ENCODE results near the gene SNUPN. TPM values are rescaled to one million over a fixed set of nuclear protein-coding genes. Genes with fewer than 3 reads are reported as not detected.
A peak's percentile ranks its signal among the peaks of the same experiment; 100 is the strongest.

SNUPN gene
- total and polyA plus RNA-seq, 8 donors = 23.6 to 34.5 (median 26.0) TPM

GRCh38 chr15:75647370-75648155, 22.0 kb upstream of the SNUPN start, which contains the start of gene SNX33:
SNX33 (plus strand) TSS chr15:75647912; CDS start chr15:75649103, 1,191 bp downstream.
- H3K4me1 ChIP-seq = peaks cover 45 to 50% of the 10 kb centered on the region in 2 donors
- TF ChIP-seq CTCF (IDR thresholded peaks at IDR 0.05) = peak in 1 of 2 donors; percentile 35
- intact Hi-C loops (cut with DNase I) = no loop called here

DNA sequence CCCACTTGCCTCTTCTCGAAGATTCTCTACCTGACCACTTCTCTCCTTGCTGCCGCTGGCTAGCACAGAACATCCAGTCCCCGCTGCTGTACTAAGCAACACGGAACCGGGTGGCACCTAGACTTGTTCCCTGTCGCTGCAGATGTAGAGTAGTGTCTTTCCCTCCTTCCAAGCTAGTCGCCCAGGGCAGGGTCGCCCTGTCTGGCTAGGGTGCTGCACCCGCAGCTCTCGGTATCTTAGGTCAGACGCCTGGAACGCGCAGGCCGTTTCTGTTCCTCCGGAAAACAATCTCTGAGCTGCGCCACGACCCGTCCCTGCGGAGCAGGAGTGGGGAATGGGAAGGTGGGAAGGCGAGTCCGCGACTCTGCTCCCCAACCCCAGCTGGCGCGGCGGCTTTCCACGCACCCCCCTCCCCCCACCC, 21.4 kb upstream of the SNUPN start:
- no peak for TF ChIP-seq CTCF (IDR thresholded peaks at IDR 0.05)

More at GRCh38 chr15:75647370-75648155, 22.0 kb upstream of the SNUPN start, which contains the start of gene SNX33:
- peak; percentile 90 for ATAC-seq
- Histone ChIP-seq H3K9me3 (no peaks in the 10 kb centered on the region), H3K27me3 (peaks cover 0 to 24% of the 10 kb centered on the region in 2 donors), H3K36me3 (peaks cover 0 to 11% of the 10 kb centered on the region in 2 donors), H3K4me3 (peak within 1 kb of the TSS; percentile 73 to 74), H3K27ac (peak within 1 kb of the TSS; percentile 92 to 96)
- peak; percentile 86 to 95 (median 91) for DNase-seq

DNA sequence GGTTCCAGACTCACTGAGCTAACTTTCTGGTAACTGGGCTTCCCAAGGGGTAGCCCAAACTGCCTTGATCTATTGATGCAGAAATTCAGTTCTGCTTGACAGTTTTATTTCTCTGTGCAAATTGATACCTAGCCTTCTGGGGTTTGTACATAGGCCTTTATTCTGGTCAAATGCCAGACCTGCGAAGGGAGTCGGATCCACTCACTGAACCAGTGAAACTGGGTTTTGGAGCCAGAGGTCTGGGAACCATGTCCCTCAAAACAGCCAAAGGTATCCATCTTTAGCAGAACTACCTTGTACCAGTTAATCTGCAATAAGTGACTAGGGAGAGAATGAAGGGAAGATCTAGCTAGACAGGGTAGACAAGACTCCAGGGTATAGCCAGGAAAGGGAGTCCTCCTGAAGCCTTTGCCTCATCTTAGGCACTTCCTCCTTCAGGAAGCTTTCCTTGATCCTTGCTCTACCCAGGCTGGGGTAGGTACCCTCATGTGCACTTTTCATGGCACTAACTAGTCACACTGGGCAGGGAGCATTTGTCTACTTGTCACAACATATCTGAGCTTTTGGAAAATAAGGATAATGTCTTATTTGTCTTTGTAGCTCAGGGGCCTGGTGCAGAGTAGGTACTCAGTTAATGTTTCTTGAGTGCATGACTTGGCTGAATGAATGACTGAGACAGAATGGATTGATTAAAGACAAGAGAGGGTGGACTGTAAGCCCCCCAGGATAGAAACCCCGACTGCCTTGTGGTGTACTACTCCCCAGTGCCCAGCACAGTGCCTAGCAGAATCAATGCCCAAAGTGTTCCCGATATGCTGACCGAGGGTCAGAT, 20.8 kb upstream of the SNUPN start:
- peaks cover 32 to 39% of the 10 kb centered on the region in 2 donors for H3K4me1 ChIP-seq
- peak overlapping the region; percentile 73 to 74 for H3K4me3 ChIP-seq
- H3K27me3 ChIP-seq = peaks cover 0 to 24% of the 10 kb centered on the region in 2 donors
- TF ChIP-seq CTCF (IDR thresholded peaks at IDR 0.05) = no peak
- H3K36me3 ChIP-seq = peaks cover 0 to 11% of the 10 kb centered on the region in 2 donors
- intact Hi-C loops (cut with DNase I) = no loop called here
- peak overlapping the region; percentile 92 to 96 for H3K27ac ChIP-seq
- ATAC-seq (no peak), DNase-seq (no peak)
- no peaks in the 10 kb centered on the region for H3K9me3 ChIP-seq

More for the DNA sequence above, 21.4 kb upstream of the SNUPN start:
- DNase-seq = peak in 1 of 4 donors; percentile 80
- Histone ChIP-seq H3K36me3 (peaks cover 0 to 11% of the 10 kb centered on the region in 2 donors), H3K4me1 (peaks cover 39 to 44% of the 10 kb centered on the region in 2 donors), H3K4me3 (peak overlapping the region; percentile 73 to 74), H3K27me3 (peaks cover 0 to 24% of the 10 kb centered on the region in 2 donors), H3K9me3 (no peaks in the 10 kb centered on the region), H3K27ac (peak overlapping the region; percentile 92 to 96)
- intact Hi-C loops (cut with DNase I) = no loop called here
- peak; percentile 26 for ATAC-seq

DNA sequence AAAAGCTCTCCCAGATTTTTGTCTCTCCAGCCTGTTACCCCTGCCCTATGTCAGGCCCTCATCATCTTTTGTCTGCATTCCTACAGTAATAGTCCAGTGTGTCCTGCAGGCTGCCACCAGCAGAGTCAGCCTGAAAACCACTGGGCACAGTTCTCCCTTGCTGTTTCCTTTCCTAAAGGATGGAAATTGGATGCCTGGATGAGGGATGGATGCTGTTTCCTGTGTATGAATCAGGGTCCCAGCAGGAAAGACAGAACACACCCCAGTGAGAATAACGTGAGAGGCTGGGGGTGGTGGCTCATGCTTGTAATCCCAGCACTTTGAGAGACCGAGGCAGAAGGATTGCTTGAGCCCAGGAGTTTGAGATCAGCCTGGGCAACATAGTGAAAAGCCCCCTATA, 18.9 kb upstream of the SNUPN start:
- ATAC-seq (no peak), DNase-seq (no peak)
- Histone ChIP-seq H3K4me1 (peaks cover 13 to 31% of the 10 kb centered on the region in 2 donors), H3K36me3 (peaks cover 0 to 2% of the 10 kb centered on the region in 2 donors), H3K9me3 (no peaks in the 10 kb centered on the region), H3K4me3 (no peak overlapping the region), H3K27ac (no peak overlapping the region), H3K27me3 (peaks cover 0 to 24% of the 10 kb centered on the region in 2 donors)
- intact Hi-C loops (cut with DNase I) = no loop called here
- no peak for TF ChIP-seq CTCF (IDR thresholded peaks at IDR 0.05)
